ENCODE data around the gene CLN3. TPM values are rescaled to one million over a fixed set of nuclear protein-coding genes. Genes with fewer than 3 reads are reported as not detected.
"Not testable (repeated sequence)": the region's sequence is repeated elsewhere in the genome, so short reads cannot be mapped to it uniquely, and the experiment has no call there.

The CLN3 gene
- polyA plus RNA-seq, 4 donors = 4.7 to 81.3 (median 20.3) TPM

GRCh38 chr16:28473714-28474265 is 18.1 kb downstream of the CLN3 start:
- no peak for FAIRE-seq
- no peak overlapping the region for H3K4me3 ChIP-seq (ENCODE audit: low read depth in 1 of 3, low read length in 3 of 3)

GRCh38 chr16:28447081-28447480 is 44.8 kb downstream of the CLN3 start:
- not testable (repeated sequence) for H3K27ac ChIP-seq (ENCODE audit: low read depth in 1 of 3, low read length in 2 of 3); H3K36me3 ChIP-seq (ENCODE audit: control insufficient read depth in 3 of 3, insufficient read depth in 2 of 3, low read depth in 1 of 3, low read length in 3 of 3); H3K4me1 ChIP-seq (ENCODE audit: control insufficient read depth in 3 of 3, insufficient read depth in 2 of 3, low read depth in 1 of 3, low read length in 2 of 3); DNase-seq; H3K4me3 ChIP-seq (ENCODE audit: low read depth in 1 of 3, low read length in 3 of 3); H3K9me3 ChIP-seq (ENCODE audit: control insufficient read depth in 2 of 2, insufficient read depth in 1 of 2, low read depth in 1 of 2, low read length in 1 of 2); FAIRE-seq; H3K27me3 ChIP-seq (ENCODE audit: control insufficient read depth in 3 of 3, insufficient read depth in 3 of 3, low read length in 3 of 3)
- WGBS, 3 donors = no CpG with 5 or more reads among the region's 6 CpGs

More at GRCh38 chr16:28473714-28474265, 18.1 kb downstream of the CLN3 start:
- H3K9me3 ChIP-seq (ENCODE audit: control insufficient read depth in 2 of 2, insufficient read depth in 1 of 2, low read depth in 1 of 2, low read length in 1 of 2) = no peaks in the 10 kb centered on the region
- 82 to 93% (median 90%) methylated on average over 8 of the region's 8 CpGs for WGBS, 3 donors
- no peak for DNase-seq
- no peaks in the 10 kb centered on the region for H3K4me1 ChIP-seq (ENCODE audit: control insufficient read depth in 3 of 3, insufficient read depth in 2 of 3, low read depth in 1 of 3, low read length in 2 of 3)
- H3K27me3 ChIP-seq (ENCODE audit: control insufficient read depth in 3 of 3, insufficient read depth in 3 of 3, low read length in 3 of 3) = no peaks in the 10 kb centered on the region
- H3K27ac ChIP-seq (ENCODE audit: low read depth in 1 of 3, low read length in 2 of 3) = no peak overlapping the region
- H3K36me3 ChIP-seq (ENCODE audit: control insufficient read depth in 3 of 3, insufficient read depth in 2 of 3, low read depth in 1 of 3, low read length in 3 of 3) = peaks cover 4 to 42% (median 6%) of the 10 kb centered on the region in 3 donors

GRCh38 chr16:28446388-28446787 is 45.5 kb downstream of the CLN3 start:
- not testable (repeated sequence) for H3K9me3 ChIP-seq (ENCODE audit: control insufficient read depth in 2 of 2, insufficient read depth in 1 of 2, low read depth in 1 of 2, low read length in 1 of 2); FAIRE-seq; DNase-seq; H3K27ac ChIP-seq (ENCODE audit: low read depth in 1 of 3, low read length in 2 of 3); H3K4me3 ChIP-seq (ENCODE audit: low read depth in 1 of 3, low read length in 3 of 3); H3K4me1 ChIP-seq (ENCODE audit: control insufficient read depth in 3 of 3, insufficient read depth in 2 of 3, low read depth in 1 of 3, low read length in 2 of 3); H3K27me3 ChIP-seq (ENCODE audit: control insufficient read depth in 3 of 3, insufficient read depth in 3 of 3, low read length in 3 of 3); H3K36me3 ChIP-seq (ENCODE audit: control insufficient read depth in 3 of 3, insufficient read depth in 2 of 3, low read depth in 1 of 3, low read length in 3 of 3)
- WGBS, 3 donors = no CpG with 5 or more reads among the region's 4 CpGs

GRCh38 chr16:28443943-28444342 is 47.9 kb downstream of the CLN3 start:
- not testable (repeated sequence) for DNase-seq; H3K4me1 ChIP-seq (ENCODE audit: control insufficient read depth in 3 of 3, insufficient read depth in 2 of 3, low read depth in 1 of 3, low read length in 2 of 3); H3K4me3 ChIP-seq (ENCODE audit: low read depth in 1 of 3, low read length in 3 of 3); H3K36me3 ChIP-seq (ENCODE audit: control insufficient read depth in 3 of 3, insufficient read depth in 2 of 3, low read depth in 1 of 3, low read length in 3 of 3); H3K27ac ChIP-seq (ENCODE audit: low read depth in 1 of 3, low read length in 2 of 3); H3K27me3 ChIP-seq (ENCODE audit: control insufficient read depth in 3 of 3, insufficient read depth in 3 of 3, low read length in 3 of 3); FAIRE-seq; H3K9me3 ChIP-seq (ENCODE audit: control insufficient read depth in 2 of 2, insufficient read depth in 1 of 2, low read depth in 1 of 2, low read length in 1 of 2)
- 74 to 81% (median 79%) methylated on average over 2 to 3 of the region's 6 CpGs for WGBS, 3 donors

GRCh38 chr16:28438899-28439298 is 53.0 kb downstream of the CLN3 start:
- H3K36me3 ChIP-seq (ENCODE audit: control insufficient read depth in 3 of 3, insufficient read depth in 2 of 3, low read depth in 1 of 3, low read length in 3 of 3); H3K27me3 ChIP-seq (ENCODE audit: control insufficient read depth in 3 of 3, insufficient read depth in 3 of 3, low read length in 3 of 3); FAIRE-seq; H3K9me3 ChIP-seq (ENCODE audit: control insufficient read depth in 2 of 2, insufficient read depth in 1 of 2, low read depth in 1 of 2, low read length in 1 of 2); H3K27ac ChIP-seq (ENCODE audit: low read depth in 1 of 3, low read length in 2 of 3); H3K4me1 ChIP-seq (ENCODE audit: control insufficient read depth in 3 of 3, insufficient read depth in 2 of 3, low read depth in 1 of 3, low read length in 2 of 3); DNase-seq; H3K4me3 ChIP-seq (ENCODE audit: low read depth in 1 of 3, low read length in 3 of 3): not testable (repeated sequence)
- 67 to 100% (median 86%) methylated on average over 3 of the region's 6 CpGs for WGBS, 3 donors

- 97 to 98% (median 97%) methylated on average over 6 to 19 of the region's 29 CpGs for WGBS, 3 donors
- not testable (repeated sequence) for H3K27ac ChIP-seq (ENCODE audit: low read depth in 1 of 3, low read length in 2 of 3); DNase-seq; H3K4me3 ChIP-seq (ENCODE audit: low read depth in 1 of 3, low read length in 3 of 3); H3K27me3 ChIP-seq (ENCODE audit: control insufficient read depth in 3 of 3, insufficient read depth in 3 of 3, low read length in 3 of 3); H3K9me3 ChIP-seq (ENCODE audit: control insufficient read depth in 2 of 2, insufficient read depth in 1 of 2, low read depth in 1 of 2, low read length in 1 of 2); H3K4me1 ChIP-seq (ENCODE audit: control insufficient read depth in 3 of 3, insufficient read depth in 2 of 3, low read depth in 1 of 3, low read length in 2 of 3); H3K36me3 ChIP-seq (ENCODE audit: control insufficient read depth in 3 of 3, insufficient read depth in 2 of 3, low read depth in 1 of 3, low read length in 3 of 3); FAIRE-seq
These were observed 56.5 kb downstream of the CLN3 start for GRCh38 chr16:28435340-28435739.

Other genes with a start within 250 kb of the CLN3 start
- gene SBK1, start 199.5 kb downstream of the CLN3 start, polyA plus RNA-seq = 1 to 10 TPM in 2 of 4 donors, under 1 TPM in 2; under 0.01 to 1.8 (median 0.71) TPM
- 1 to 10 TPM in 1 of 4 donors, under 1 TPM in 2, not detected in 1; 0.24 to 2.8 (median 0.54) TPM for gene NPIPB6, start 128.6 kb downstream of the CLN3 start, polyA plus RNA-seq
- gene EIF3CL, start 88.2 kb downstream of the CLN3 start, polyA plus RNA-seq = 10 to 100 TPM; 67.3 to 78.1 (median 74.2) TPM
- under 1 TPM in 2 of 4 donors, not detected in 2; 0.10 to 0.46 TPM for gene NPIPB7, start 19.7 kb downstream of the CLN3 start, polyA plus RNA-seq
- 10 to 100 TPM in 1 of 4 donors, 1 to 10 TPM in 2, under 1 TPM in 1; 0.89 to 11.9 (median 2.3) TPM for gene APOBR, start 2.6 kb upstream of the CLN3 start, polyA plus RNA-seq
- gene IL27, start 14.8 kb upstream of the CLN3 start, polyA plus RNA-seq = under 1 TPM in 2 of 4 donors, not detected in 2; 0.15 to 0.46 TPM
- gene NUPR1, start 46.9 kb upstream of the CLN3 start, polyA plus RNA-seq = 100 to 1,000 TPM in 1 of 4 donors, 10 to 100 TPM in 1, 1 to 10 TPM in 2; 3.1 to 104 (median 13.0) TPM
- gene SGF29, start 61.8 kb upstream of the CLN3 start, polyA plus RNA-seq = 10 to 100 TPM; 18.1 to 46.3 (median 34.1) TPM
- gene SULT1A2, start 105.0 kb upstream of the CLN3 start, polyA plus RNA-seq = 100 to 1,000 TPM in 2 of 4 donors, 10 to 100 TPM in 1, 1 to 10 TPM in 1; 6.5 to 321 (median 123) TPM
- 100 to 1,000 TPM in 2 of 4 donors, 10 to 100 TPM in 2; 69.7 to 710 (median 271) TPM for gene SULT1A1, start 118.0 kb upstream of the CLN3 start, polyA plus RNA-seq
- 1 to 10 TPM in 1 of 4 donors, under 1 TPM in 1, not detected in 2; 0.03 to 2.2 TPM for gene NPIPB8, start 146.0 kb upstream of the CLN3 start, polyA plus RNA-seq
- gene EIF3C, start 219.4 kb upstream of the CLN3 start, polyA plus RNA-seq = 100 to 1,000 TPM; 430 to 869 (median 564) TPM

All from small intestine (tissue), 7 donors.